HG03175 (cell line): ENCODE measurements around the gene NLE1.
"Not testable (repeated sequence)": the region's sequence is repeated elsewhere in the genome, so short reads cannot be mapped to it uniquely, and the experiment has no call there.

ENCODE experiments used
- ATAC-seq: cut with Tn5 transposase; IDR thresholded peaks from one replicate; pipeline ENCODE4 v1.9.1; 2021; ENCODE audit warnings: mild to moderate bottlenecking, moderate library complexity; ENCODE audit not compliant: unreplicated experiment

Gene NLE1

DNA sequence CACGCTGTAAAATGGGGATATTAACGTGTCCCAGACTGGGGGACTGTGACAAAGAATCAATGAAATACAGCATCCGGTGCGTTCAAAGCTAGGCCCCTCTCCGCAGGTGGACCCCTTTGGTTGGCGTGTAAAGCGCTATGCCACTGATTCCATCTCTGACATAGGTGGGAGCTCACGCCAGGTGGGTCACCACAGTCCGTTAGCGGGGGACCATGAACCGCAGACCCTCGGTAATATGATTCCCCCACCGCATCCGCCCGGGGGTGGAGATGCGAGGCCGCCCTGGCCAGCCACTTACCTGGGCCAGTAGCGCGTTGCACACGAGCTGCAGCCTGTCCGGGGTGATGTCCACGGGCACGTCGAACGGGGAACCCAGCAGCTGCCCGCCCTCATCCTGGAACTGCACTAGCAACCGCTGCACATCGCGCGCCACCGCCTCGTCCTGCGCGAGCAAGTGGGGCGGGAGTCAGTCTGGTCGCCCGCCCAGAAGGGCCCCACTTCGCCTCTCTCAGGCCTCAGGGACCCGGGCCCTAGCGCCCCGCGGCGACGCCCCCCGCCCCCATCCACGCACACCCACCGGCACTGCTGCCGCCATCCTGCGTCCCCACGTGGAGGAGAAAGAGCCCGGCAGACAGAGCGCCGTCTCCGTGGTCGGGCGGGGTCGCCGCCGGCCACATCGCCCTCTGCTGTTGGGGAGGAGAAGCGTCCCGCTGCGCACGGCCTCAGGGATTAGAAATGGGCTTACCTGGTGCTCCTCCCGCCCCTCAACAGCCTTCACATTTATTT lies at the start of gene NLE1:
Gene NLE1, minus strand, starts transcription at position 623 of the 786 bp plus-strand sequence. Its CDS starts 28 bp downstream, at position 595.
- ATAC-seq: peak; percentile 90

GRCh38 chr17:35191001-35191695 lies 49.0 kb upstream of the NLE1 start:
- no peak for ATAC-seq

DNA sequence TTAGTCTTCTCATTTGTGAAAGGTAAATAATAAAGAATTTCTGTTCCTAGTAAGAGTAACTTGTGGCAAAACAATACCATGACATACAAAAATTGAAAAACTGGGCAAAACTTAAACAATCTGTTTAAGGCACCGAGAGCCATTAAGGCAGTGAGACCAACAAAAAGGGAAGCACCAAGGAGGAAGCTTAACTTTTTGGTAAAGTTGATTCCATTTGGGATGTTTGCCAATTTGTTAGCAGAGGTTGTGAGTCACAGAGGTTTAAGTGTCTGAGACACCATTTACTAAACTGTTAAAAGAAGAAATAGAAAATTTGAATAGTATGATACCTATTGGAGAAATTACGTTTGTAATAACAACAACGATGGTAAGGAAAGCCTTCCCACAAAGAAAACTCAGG lies 47.2 kb upstream of the NLE1 start:
- no peak for ATAC-seq

- ATAC-seq: no peak
Observed at GRCh38 chr17:35188111-35188510, 46.0 kb upstream of the NLE1 start.

DNA sequence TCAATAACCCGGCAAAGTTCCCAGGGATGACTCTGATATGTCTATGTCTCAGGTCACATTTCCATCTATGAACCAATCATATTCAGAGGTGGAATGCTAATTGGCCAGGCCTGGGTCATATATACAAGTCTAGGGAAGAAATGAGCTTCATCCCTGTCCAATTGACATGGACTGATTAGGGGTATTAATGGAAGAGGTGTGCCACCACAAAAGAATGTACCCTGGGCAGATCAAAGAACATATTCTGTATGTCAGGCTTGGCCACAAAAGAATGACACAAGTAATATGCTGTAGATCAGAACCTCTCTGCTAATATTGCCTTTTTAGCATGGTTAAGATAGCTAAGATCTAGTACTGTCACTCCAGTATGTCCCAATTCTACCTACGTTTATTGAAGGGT lies 45.4 kb upstream of the NLE1 start:
- ATAC-seq: no peak

GRCh38 chr17:35185849-35186248 lies 43.7 kb upstream of the NLE1 start:
- ATAC-seq: no peak

DNA sequence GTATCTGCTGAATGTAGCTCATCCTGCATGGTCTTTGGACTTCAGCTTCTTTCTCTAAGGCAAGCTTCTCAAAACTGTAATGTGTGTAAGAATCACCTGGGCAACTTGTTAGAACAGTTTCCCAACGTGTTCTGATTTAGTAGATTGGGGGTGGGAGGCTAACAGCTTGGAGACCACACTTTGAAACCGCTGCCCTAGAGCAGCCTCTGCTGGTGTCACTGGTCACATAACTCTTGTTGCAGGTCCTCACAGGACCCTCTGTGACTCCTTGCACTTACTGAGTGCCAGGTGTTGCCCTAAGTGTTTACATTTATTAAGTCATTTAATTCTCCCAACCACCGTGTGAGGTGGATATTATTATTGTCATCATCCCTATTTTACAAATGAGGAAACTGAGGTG lies 42.2 kb upstream of the NLE1 start:
- no peak for ATAC-seq

GRCh38 chr17:35183332-35183731 lies 41.2 kb upstream of the NLE1 start:
- no peak for ATAC-seq

- ATAC-seq: not testable (repeated sequence)
Observed at GRCh38 chr17:35179379-35179778, 37.3 kb upstream of the NLE1 start.

- ATAC-seq: no peak
Observed at GRCh38 chr17:35176897-35177296, 34.8 kb upstream of the NLE1 start.

GRCh38 chr17:35175638-35176415 lies 33.7 kb upstream of the NLE1 start:
- ATAC-seq: no peak

DNA sequence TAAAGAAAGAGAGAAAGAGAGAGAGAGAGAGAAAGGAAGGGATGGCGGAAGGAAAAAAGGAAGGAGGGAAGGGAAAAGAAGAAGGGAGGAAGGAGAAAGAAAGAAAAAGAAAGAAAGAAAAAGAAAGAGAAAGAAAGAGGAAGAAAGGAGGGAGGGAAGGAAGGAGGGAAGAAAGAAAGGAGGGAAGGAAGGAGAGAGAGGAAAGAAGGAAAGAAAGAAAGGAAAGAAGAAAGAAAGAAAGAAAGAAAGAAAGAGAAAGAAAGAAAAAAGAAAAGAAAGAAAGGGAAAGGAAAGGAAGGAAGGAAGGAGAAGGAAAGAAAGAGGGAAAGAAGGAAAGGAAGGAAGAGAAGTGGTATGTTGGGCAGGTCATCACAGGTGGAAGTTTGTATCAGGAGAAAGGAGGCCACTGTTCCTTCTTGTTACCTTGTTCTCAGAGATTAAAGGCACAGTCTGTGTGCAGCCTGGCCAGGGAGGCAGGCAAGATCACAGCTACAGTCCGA lies 32.8 kb upstream of the NLE1 start:
- no peak for ATAC-seq

DNA sequence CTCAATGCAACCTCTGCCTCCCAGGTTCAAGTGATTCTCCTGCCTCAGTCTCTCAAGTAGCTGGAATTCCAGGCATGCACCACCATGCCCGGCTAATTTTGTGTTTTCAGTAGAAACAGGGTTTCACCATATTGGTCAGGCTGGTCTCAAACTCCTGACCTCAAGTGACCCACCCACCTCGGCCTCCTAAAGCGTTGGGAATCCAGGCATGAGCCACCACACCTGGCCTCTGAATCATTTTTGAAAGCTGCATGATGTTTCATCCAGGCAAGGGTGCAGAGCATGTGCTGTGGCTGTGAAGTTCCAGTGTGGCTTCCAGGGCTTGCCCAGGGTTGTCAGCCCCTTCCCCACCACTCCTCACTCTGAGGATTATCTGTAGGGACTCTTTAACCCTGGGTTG lies 30.2 kb upstream of the NLE1 start:
- not testable (repeated sequence) for ATAC-seq

- no peak for ATAC-seq
Observed at GRCh38 chr17:35171834-35172233, 29.7 kb upstream of the NLE1 start.

DNA sequence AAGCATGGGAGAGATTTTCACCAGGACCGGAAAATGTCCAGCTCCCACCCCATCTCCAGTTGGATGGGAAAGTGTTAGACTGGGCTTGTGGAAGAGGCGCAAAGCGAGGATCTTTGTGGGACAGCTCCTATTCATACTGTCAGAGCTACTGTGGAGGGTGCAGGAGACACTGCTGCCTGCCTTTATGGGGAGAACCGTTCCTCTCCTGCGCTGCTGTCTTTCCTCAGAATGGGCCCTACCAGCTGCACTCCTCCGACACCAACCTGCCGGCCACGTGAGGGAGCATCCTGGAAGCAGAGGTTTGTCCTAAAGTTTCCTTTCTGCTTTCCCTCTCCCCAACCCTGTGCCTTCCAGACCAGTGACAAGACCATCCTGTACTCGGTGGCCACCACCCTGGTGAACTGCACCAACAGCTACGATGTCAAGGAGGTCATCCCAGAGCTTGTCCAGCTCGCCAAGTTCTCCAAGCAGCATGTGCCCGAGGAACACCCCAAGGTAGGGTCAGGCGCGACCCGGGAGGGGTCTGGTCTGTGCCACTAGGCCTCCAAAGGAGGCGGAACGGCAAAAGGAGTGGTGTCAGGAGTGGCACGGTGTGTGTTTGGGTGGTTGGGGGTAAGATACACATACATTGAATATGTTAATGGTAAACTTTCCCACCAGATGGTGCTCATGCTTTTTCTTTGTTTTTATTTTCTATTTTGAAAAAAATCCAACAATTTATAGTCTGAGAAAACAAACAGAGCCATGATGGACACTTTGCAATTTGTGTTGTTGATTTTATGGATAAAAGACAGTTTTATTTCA lies 29.1 kb upstream of the NLE1 start:
- ATAC-seq: no peak

- no peak for ATAC-seq
Observed at GRCh38 chr17:35169835-35170363, 27.8 kb upstream of the NLE1 start.

DNA sequence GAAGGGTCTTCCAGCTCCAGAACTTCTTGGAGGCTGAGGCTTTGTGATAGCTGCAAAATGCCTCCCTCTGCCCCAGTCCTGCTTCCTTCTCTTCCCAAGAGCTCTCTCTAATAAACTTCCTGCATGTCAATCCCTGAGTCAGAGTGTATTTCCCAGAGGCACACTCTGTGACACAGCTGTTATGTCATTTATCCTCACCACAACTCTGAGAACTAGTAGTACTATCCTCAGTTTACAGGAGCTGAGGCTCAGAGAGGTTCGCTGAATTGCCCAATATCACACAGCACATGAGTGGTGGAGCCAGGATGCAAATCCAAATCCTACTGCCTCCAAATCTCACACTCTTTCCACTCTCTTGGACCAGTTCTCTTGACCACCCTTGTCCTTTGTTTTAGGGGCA lies 25.6 kb upstream of the NLE1 start:
- ATAC-seq: no peak

DNA sequence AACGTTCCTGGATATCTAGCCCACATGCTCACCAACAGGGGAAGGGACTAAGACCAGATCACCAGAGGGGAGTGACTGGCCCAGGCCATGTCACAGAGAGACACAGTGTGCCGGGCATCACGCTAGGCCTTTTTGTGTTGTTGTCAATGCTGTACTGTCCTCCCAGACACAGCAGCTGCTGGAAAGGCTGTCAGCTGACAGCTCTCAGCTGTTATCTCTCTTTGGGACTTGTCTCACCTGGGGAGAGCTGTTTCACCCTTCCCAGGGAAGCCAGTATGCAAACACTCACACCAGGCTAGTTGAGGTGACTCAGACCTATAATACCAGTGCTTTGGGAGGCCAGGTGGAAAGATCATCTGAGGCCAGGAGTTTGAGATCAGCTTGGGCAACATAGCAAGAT lies 24.9 kb upstream of the NLE1 start:
- ATAC-seq: no peak

GRCh38 chr17:35166526-35166925 lies 24.4 kb upstream of the NLE1 start:
- no peak for ATAC-seq

- no peak for ATAC-seq
Observed at GRCh38 chr17:35164716-35165115, 22.6 kb upstream of the NLE1 start.
